Sciatic nerve (tissue), 2 donors: ENCODE results near the gene TENT4B. TPM values are rescaled to one million over a fixed set of nuclear protein-coding genes. Genes with fewer than 3 reads are reported as not detected.
A peak's percentile ranks its signal among the peaks of the same experiment; 100 is the strongest.
"Not testable (repeated sequence)": the region's sequence is repeated elsewhere in the genome, so short reads cannot be mapped to it uniquely, and the experiment has no call there.

ENCODE experiments used
- ATAC-seq: fragments of 200-7000 bp; cut with Tn5 transposase; one replicate; pipeline ENCODE4 v1.9.1; 2020; ENCODE audit warnings: mild to moderate bottlenecking, moderate library complexity
- DNase-seq: peaks from one replicate; pipeline ENCODE4 v3.0.0-alpha.2; 2020; ENCODE audit warnings: low spot score
- intact Hi-C: fragments of 100-400 bp; cut with DNase I; formaldehyde crosslinking; loops from one replicate; pipeline ENCODE4 v1.14.2; 2022
- total RNA-seq: library from RNA; stranded (reverse); fragmentation: NEBNext Ultra II Directional; extraction: Animal tissue kit (Norgen Biotek cat#: 25700); gene quantifications from one replicate; pipeline ENCODE4 v1.2.1, GENCODE V29; 2021
- donor health status: DM: no; HTN: no; CAD: no.
- donor health status: DM: no; HTN: no; CAD: no.

Gene TENT4B
- total RNA-seq, 1 donor from 2014 or later, result 12.5 TPM

GRCh38 chr16:50219402-50219975, 66.4 kb downstream of the TENT4B start:
- no peak for DNase-seq
- no peak for ATAC-seq
- intact Hi-C loops, result loop anchor here (10.0 kb wide), 2 partner anchors 145 to 195 kb away; partner anchors contain the start of genes BRD7 and CNEP1R1

DNA sequence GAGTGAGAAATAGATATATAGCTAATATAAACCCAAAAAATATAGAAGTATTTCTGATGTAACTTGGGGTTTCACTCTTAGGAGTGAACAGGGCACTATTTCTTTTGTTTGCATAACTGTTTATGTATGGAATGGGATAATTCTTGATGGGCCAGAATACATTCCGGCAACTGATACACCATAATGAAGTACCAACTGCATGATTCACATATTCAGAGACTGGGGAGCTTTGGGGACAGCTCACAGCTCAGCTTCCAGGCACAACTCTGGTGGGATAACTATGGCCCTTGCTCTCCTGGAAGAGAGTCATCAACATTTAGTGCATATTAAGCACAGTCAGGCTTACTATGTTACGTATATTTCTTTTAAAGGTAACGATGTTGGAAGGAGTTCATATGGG, 71.2 kb downstream of the TENT4B start:
- DNase-seq (no peak), ATAC-seq (no peak)
- intact Hi-C loops, result no loop called here

DNA sequence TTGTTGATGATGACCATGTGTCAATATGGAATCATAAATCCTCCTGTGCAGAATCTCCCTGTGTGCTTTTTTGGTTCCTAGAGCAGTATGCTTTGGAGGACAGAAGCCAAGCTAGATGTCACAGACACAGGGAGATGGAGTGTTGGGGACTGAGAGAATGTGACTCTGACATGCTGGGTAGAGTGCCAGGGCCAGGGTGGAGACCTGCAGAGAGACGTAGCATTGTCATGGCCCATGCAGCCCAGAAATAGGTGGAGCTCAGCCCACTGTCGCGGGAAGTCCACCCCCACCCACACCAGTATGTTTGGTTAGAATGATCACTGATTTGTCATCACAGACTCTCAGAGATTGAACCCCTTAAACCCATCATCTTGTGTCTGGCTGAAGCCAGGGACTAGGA, 74.0 kb downstream of the TENT4B start:
- intact Hi-C loops, result no loop called here
- no peak for DNase-seq
- no peak for ATAC-seq

DNA sequence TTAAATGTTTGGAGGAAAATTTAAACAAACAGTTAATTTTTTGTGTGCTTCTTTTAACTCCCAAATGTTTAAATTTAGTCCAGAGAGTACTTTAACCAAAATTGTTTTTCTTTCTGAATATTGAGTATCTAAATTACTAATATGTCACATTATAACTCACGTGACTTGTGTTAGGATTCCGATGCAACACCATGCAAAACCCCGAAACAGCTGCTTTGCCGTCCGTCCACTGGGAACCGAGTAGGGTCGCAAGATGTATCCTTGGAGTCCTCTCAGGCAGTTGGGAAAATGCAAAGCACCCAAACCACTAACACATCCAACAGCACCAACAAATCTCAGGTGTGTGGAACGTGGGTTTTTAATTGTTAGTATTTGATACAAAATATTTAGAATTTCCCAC, 74.6 kb downstream of the TENT4B start:
- intact Hi-C loops, result no loop called here
- ATAC-seq (no peak), DNase-seq (no peak)

DNA sequence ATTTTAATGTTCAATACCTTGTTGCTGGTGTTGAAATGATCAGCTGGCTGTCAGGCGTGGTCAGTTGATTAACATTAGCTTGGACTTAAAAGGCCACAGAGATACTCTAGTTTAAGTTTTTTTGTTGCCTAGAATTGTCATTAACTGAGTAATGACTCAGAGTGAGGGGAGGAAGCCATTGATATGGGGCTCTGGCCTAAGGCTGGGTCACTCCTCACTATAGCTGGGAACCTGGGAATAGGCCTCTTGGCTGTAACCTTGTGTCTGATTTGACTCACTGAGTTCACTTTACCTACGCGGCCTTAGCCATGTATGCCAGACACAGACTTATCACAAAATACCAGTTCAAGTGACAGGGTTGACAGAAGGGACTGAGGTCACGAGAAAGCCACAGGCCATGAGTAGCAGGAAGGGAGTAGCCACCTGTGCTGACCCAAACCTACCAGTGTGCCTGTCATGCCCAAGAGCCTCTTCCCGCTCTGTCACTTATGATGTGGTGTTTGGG, 75.3 kb downstream of the TENT4B start:
- DNase-seq (no peak), ATAC-seq (no peak)
- intact Hi-C loops, result no loop called here

DNA sequence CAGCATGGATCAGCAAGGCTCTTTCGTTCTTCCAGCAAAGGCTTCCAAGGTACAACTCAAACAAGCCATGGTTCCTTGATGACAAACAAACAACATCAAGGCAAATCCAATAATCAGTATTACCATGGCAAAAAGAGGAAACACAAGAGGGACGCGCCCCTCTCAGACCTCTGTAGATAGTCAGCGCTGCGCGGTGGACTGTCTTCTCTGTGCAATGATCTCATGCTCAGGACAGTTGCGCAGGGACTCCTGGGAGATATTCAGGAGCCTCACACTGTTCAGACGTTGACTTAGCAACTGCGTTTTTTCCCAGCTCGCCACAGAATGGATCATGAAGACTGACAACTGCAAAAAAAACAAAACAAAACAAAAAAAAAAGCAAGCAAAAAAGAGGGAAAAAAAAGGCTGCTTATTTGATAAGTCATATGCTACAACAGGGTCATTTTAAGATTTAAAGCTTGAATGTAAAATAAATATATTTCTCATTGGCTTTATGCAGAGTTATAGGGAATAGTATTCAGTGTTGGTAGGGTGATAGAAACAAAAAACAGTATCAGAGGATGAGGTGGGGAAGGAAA, 76.1 kb downstream of the TENT4B start:
- DNase-seq (no peak), ATAC-seq (no peak)
- intact Hi-C loops, result no loop called here

DNA sequence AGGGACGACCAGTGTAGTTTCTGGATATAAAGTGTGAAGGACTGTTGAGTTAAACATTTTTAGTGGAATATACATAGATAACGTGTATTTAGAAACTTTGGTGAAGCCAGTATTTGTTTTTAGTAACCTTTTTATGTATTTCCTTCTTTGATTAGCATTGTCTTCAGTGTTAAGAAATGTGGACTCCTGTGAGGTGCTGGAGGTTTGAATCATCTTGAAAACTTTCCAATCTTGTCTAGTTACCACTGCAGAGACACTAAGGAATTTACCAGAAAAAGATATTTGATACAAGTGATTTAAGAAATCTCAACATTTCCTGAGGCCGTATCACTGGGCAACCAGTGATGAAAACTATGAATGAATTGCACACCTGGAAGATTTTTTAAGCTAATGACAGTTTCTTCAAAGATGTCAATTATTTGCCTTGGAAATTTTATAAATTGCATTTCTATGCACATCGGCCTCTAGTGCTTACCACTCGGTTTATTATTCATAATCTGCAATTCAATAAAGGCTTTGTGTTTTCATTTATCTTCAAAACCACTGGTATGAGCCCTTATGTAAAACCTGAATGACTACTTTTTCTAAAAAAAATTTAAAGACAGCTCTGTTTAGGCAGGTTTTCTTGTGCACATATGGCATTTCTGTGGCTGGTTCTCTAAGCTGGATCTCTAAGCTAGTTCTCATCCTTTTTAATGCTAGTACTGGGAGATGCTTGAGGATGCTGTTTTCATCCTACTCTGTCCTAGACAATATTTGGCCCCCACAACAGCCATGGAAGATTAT, 81.9 kb downstream of the TENT4B start:
- DNase-seq (no peak), ATAC-seq (no peak)
- intact Hi-C loops, result no loop called here

DNA sequence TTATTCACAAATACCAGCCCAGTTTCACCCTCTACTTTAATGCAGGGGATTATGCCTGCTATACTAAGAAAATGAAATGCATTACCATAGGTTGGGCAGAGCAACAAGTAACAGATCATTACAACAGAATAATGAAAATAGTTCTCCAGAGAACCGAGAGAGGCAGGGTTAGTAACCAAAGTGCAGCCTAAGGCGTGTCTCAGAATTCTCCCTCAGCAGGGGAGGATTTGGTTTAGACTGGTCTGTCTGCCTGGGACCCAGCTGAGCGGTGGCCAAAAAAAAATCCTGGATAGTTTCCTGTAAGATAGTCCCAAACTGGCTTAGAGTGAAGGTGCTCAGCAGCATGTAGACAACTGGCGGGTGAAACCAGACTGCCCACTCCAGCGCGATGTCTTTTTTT, 82.5 kb downstream of the TENT4B start:
- intact Hi-C loops, result no loop called here
- peak; percentile 77 for ATAC-seq
- DNase-seq, result no peak

DNA sequence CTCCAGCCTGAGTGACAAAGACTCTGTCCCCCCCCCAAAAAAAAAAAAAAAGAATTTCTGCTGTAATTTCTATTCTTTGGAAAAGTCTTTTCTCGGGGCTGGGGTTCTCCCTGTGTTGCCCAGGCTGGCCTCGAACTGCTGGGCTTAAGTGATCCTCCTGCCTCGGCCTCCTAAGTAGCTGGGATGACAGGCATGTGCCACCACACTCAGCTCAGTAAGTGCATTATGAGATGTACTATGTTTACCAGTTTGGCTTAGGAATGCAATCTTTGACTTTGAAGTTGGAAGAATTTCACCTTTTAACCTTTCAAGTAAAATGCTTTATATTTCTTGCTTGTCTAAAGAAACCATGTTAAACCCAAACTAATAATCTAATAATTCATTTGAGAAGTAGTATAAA, 85.2 kb downstream of the TENT4B start:
- no peak for ATAC-seq
- intact Hi-C loops, result no loop called here
- no peak for DNase-seq

GRCh38 chr16:50238868-50239301, 85.8 kb downstream of the TENT4B start:
- ATAC-seq (no peak), DNase-seq (no peak)
- intact Hi-C loops, result no loop called here

GRCh38 chr16:50243024-50243423, 89.9 kb downstream of the TENT4B start:
- ATAC-seq, DNase-seq, intact Hi-C loops: not testable (repeated sequence)

DNA sequence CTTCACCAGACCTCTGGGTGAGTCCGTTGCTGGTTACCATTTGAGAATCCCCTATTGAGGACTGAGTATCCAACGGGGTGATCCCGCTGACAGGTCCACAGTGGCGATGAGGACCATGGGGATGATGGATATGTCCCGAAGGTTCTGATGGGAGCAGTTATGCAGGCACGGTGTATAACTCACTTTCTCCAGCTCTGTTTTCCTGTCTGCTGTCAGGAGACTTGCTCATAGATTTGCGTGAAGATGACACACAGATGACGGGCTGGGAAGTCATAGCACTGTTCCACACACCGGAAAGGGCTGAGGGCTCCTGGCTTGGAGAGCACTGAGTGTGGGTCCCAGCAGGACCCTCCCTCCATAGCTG, 91.0 kb downstream of the TENT4B start:
- intact Hi-C loops, result no loop called here
- ATAC-seq (no peak), DNase-seq (no peak)

GRCh38 chr16:50244504-50245416, 91.7 kb downstream of the TENT4B start:
- intact Hi-C loops, result no loop called here
- ATAC-seq, result peak; percentile 10
- DNase-seq, result peak; percentile 52

GRCh38 chr16:50245417-50246298, 92.6 kb downstream of the TENT4B start:
- intact Hi-C loops, result loop anchor here (1.0 kb wide), 1 partner anchor 38 kb away; no protein-coding TSS in a partner anchor
- ATAC-seq (peak; percentile 65), DNase-seq (peak; percentile 66)

DNA sequence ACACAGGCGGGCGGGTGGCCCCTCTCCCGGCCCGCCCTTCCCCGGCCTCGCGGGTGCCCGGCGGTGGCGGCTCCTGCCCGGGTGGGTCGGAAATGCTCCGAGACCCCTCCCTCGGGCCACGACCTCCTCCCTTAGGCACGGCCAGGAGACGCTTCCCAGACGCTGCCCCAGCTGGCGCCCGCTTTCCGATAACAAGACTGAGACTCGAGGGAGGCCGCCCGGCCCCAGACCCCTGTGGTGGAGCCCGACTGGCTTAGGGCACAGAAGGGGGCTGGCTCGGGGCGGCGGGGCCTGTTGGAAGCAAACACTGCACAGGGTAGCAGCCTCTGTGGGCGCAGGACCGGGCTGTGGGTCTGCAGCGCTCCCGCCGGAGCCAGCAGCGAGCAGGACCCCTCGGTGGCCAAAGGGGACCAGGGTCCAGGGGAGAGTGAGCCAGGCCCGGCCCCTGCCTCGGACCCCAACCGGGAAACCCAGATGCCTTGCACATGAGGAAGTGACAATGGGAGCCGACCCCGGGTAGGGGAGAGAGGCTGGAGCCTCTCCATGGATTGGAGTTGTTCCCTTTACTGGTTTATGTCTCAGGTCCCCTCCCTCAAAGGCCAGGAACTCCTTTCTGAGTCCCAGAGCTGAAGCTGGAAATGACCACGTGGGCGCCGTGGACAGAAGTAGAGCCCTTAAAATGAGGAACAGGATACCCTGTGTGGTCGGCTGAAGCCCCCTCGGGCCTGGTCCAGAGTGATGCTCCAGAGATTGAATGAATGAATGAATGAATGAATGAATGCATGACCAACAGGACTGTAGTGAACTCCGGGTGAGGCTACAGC, 93.4 kb downstream of the TENT4B start:
- intact Hi-C loops, result loop anchor here (1.0 kb wide), 1 partner anchor 37 kb away; no protein-coding TSS in a partner anchor
- DNase-seq, result peak; percentile 67
- peak; percentile 16 for ATAC-seq

- ATAC-seq (peak; percentile 3), DNase-seq (no peak)
- intact Hi-C loops, result no loop called here
Measured at GRCh38 chr16:50247123-50247905, 94.2 kb downstream of the TENT4B start.
